Smooth muscle cell (in vitro differentiated cells): ENCODE results near the gene LRFN3. TPM values are rescaled to one million over a fixed set of nuclear protein-coding genes. Genes with fewer than 3 reads are reported as not detected.

ENCODE experiments used
- DNase-seq: peaks from one replicate; lab custom pipeline; 2025; ENCODE audit not compliant: unreplicated experiment; lab: John Stamatoyannopoulos, UW
- H2AFZ ChIP-seq: fragments of 200-600 bp; sonication (generic); 2 replicates; pipeline ENCODE4 v1.6.0; 2016; ENCODE audit warnings: antibody characterized with exemption, low read depth, mild to moderate bottlenecking
- H3F3A ChIP-seq: fragments of 200-600 bp; sonication (generic); 2 replicates; pipeline ENCODE4 v1.6.0; 2017; ENCODE audit warnings: antibody characterized with exemption, low read depth
- H3K27ac ChIP-seq: fragments of 200-600 bp; sonication (generic); 2 replicates; pipeline ENCODE4 v1.5.1; 2016; ENCODE audit warnings: low read depth, mild to moderate bottlenecking
- H3K27me3 ChIP-seq: fragments of 200-600 bp; sonication (generic); 2 replicates; pipeline ENCODE4 v1.6.1; 2016; ENCODE audit warnings: low read depth, mild to moderate bottlenecking
- H3K36me3 ChIP-seq: fragments of 200-600 bp; sonication (generic); 2 replicates; pipeline ENCODE4 v1.5.1; 2016; ENCODE audit warnings: low read depth
- H3K4me1 ChIP-seq: fragments of 200-600 bp; sonication (generic); 2 replicates; pipeline ENCODE4 v1.5.1; 2016; ENCODE audit warnings: low read depth
- H3K4me2 ChIP-seq: fragments of 200-600 bp; sonication (generic); 2 replicates; pipeline ENCODE4 v1.6.0; 2016; ENCODE audit warnings: mild to moderate bottlenecking
- H3K4me3 ChIP-seq: fragments of 200-600 bp; sonication (generic); 2 replicates; pipeline ENCODE4 v1.5.1; 2016; ENCODE audit warnings: mild to moderate bottlenecking
- H3K79me2 ChIP-seq: fragments of 200-600 bp; sonication (generic); 2 replicates; pipeline ENCODE4 v1.6.0; 2016; ENCODE audit warnings: low read depth, mild to moderate bottlenecking
- H3K9ac ChIP-seq: fragments of 200-600 bp; sonication (generic); 2 replicates; pipeline ENCODE4 v1.6.0; 2016; ENCODE audit warnings: low read depth
- H3K9me3 ChIP-seq: fragments of 200-600 bp; sonication (generic); replicated peaks from 2 replicates; pipeline ENCODE4 v1.5.1; 2016; ENCODE audit warnings: low read depth
- H4K20me1 ChIP-seq: fragments of 200-600 bp; sonication (generic); 2 replicates; pipeline ENCODE4 v1.6.0; 2016; ENCODE audit warnings: low read depth
- CTCF ChIP-seq: fragments of 200-600 bp; sonication (generic); IDR thresholded peaks from 2 replicates; pipeline ENCODE4 v1.5.1; 2017; ENCODE audit warnings: borderline replicate concordance, mild to moderate bottlenecking, antibody characterized with exemption; ENCODE audit not compliant: insufficient read depth, poor library complexity, severe bottlenecking
- WGBS: methylation state at CpG from one replicate; pipeline ENCODE4 v1.1.7; 2016; ENCODE audit warnings: low lambda C conversion rate; 5-methylcytosine and 5-hydroxymethylcytosine counted together
- polyA plus RNA-seq: library from polyadenylated mRNA; unstranded; fragments of >200 nt; fragmentation: Nextera tagmentation; extraction: Ambion mirVana; gene quantifications from 2 replicates; pipeline ENCODE4 v1.2.1, GENCODE V29; 2016
- total RNA-seq: library from RNA; depleted of rRNA; stranded (reverse); fragments of >200 nt; gene quantifications from 2 replicates; pipeline ENCODE4 v1.2.3, GENCODE V29; 2014

LRFN3 gene
- total and polyA plus RNA-seq, 2 experiments from 2014 or later: 6.2 to 15.5 TPM

GRCh38 chr19:35898499-35898809 is 37.7 kb upstream of the LRFN3 start:
- no peaks in the 10 kb centered on the region for H4K20me1 ChIP-seq
- H3K4me3 ChIP-seq: peak overlapping the region; percentile 78
- peak overlapping the region; percentile 81 for H3K27ac ChIP-seq
- H3K27me3 ChIP-seq: no peaks in the 10 kb centered on the region
- no peak for DNase-seq
- peak overlapping the region; percentile 99 for H3K4me2 ChIP-seq
- no peaks in the 10 kb centered on the region for H3K36me3 ChIP-seq
- peaks cover 15% of the 10 kb centered on the region for H3K4me1 ChIP-seq
- H2AFZ ChIP-seq: peak overlapping the region; percentile 81
- TF ChIP-seq CTCF: no peak
- H3K79me2 ChIP-seq: peaks cover 13% of the 10 kb centered on the region
- H3F3A ChIP-seq: peaks cover 11% of the 10 kb centered on the region
- no peaks in the 10 kb centered on the region for H3K9me3 ChIP-seq
- peak overlapping the region; percentile 88 for H3K9ac ChIP-seq
- WGBS: 30% methylated on average over 16 of the region's 17 CpGs

- Histone ChIP-seq H2AFZ (peak overlapping the region; percentile 81), H3F3A (peaks cover 16% of the 10 kb centered on the region), H3K27ac (peak overlapping the region; percentile 81), H3K4me3 (peak overlapping the region; percentile 78), H4K20me1 (no peaks in the 10 kb centered on the region), H3K4me1 (peaks cover 15% of the 10 kb centered on the region), H3K27me3 (no peaks in the 10 kb centered on the region), H3K4me2 (peak overlapping the region; percentile 99), H3K9me3 (no peaks in the 10 kb centered on the region), H3K79me2 (peaks cover 13% of the 10 kb centered on the region), H3K36me3 (no peaks in the 10 kb centered on the region), H3K9ac (peak overlapping the region; percentile 88)
- DNase-seq: peak; percentile 34
- no peak for TF ChIP-seq CTCF
- WGBS: 1% methylated on average over 17 of the region's 43 CpGs
Measured at GRCh38 chr19:35899547-35900214, 36.5 kb upstream of the LRFN3 start.

- TF ChIP-seq CTCF: no peak
- WGBS: 58% methylated on average over 2 of the region's 2 CpGs
- H3K9me3 ChIP-seq: no peaks in the 10 kb centered on the region
- peaks cover 13% of the 10 kb centered on the region for H3K79me2 ChIP-seq
- H4K20me1 ChIP-seq: no peaks in the 10 kb centered on the region
- H3K36me3 ChIP-seq: no peaks in the 10 kb centered on the region
- peaks cover 15% of the 10 kb centered on the region for H3K4me1 ChIP-seq
- H3K4me3 ChIP-seq: peak overlapping the region; percentile 78
- peak overlapping the region; percentile 81 for H3K27ac ChIP-seq
- no peaks in the 10 kb centered on the region for H3K27me3 ChIP-seq
- DNase-seq: no peak
- H3F3A ChIP-seq: peaks cover 22% of the 10 kb centered on the region
- H2AFZ ChIP-seq: no peak overlapping the region
- peak overlapping the region; percentile 99 for H3K4me2 ChIP-seq
- peak overlapping the region; percentile 88 for H3K9ac ChIP-seq
Measured at GRCh38 chr19:35901055-35901644, 35.0 kb upstream of the LRFN3 start.
